Measurements from ENCODE around the gene STAT4.
A peak's percentile ranks its signal among the peaks of the same experiment; 100 is the strongest.

STAT4 gene

GRCh38 chr2:191053256-191053655 is 97.5 kb downstream of the STAT4 start:
- no peak overlapping the region for H3K4me3 ChIP-seq (ENCODE audit: low read depth, low read length)
- H4K91ac ChIP-seq (ENCODE audit: low read depth, low read length) = no peak overlapping the region
- no peaks in the 10 kb centered on the region for H3K4me1 ChIP-seq (ENCODE audit: control insufficient read depth in 1 of 2, insufficient read depth in 2 of 2, low read length in 2 of 2)
- H3K79me1 ChIP-seq (ENCODE audit: low read length) = peaks cover 1% of the 10 kb centered on the region
- no peak overlapping the region for H3K9ac ChIP-seq (ENCODE audit: low read length)
- H3K79me2 ChIP-seq (ENCODE audit: control insufficient read depth, insufficient read depth, low read length, poor library complexity) = no peaks in the 10 kb centered on the region
- no peak overlapping the region for H2AFZ ChIP-seq (ENCODE audit: insufficient read depth, low read length, poor library complexity)
- H2BK12ac ChIP-seq (ENCODE audit: low read length) = no peak overlapping the region
- H3K36me3 ChIP-seq (ENCODE audit: control insufficient read depth in 1 of 2, insufficient read depth in 2 of 2, low read length in 2 of 2) = no peaks in the 10 kb centered on the region
- H3K27me3 ChIP-seq (ENCODE audit: insufficient read depth, low read length) = no peaks in the 10 kb centered on the region
- no peak overlapping the region for H3K14ac ChIP-seq (ENCODE audit: low read length)
- no peak overlapping the region for H3K4ac ChIP-seq (ENCODE audit: low read depth, low read length)
- WGBS (ENCODE audit: extremely low coverage, insufficient coverage, insufficient read length) = no CpG with 5 or more reads among the region's 6 CpGs
- H3K23ac ChIP-seq (ENCODE audit: low read length) = no peak overlapping the region
- H2AK5ac ChIP-seq (ENCODE audit: low read length) = no peak overlapping the region
- no peak overlapping the region for H4K12ac ChIP-seq (ENCODE audit: low read depth, low read length)
- H2BK5ac ChIP-seq (ENCODE audit: low read depth, low read length, poor library complexity) = no peak overlapping the region
- no peak overlapping the region for H3K4me2 ChIP-seq (ENCODE audit: low read length)
- no peak overlapping the region for H3K27ac ChIP-seq (ENCODE audit: low read depth, low read length)
- H4K8ac ChIP-seq (ENCODE audit: low read depth, low read length) = no peak overlapping the region
- DNase-seq = no peak
- no peaks in the 10 kb centered on the region for H3K9me3 ChIP-seq (ENCODE audit: insufficient read depth, low read depth, low read length)
- H3K18ac ChIP-seq (ENCODE audit: low read length) = no peak overlapping the region
- H2BK120ac ChIP-seq (ENCODE audit: insufficient read depth, low read length, poor library complexity) = no peak overlapping the region

DNA sequence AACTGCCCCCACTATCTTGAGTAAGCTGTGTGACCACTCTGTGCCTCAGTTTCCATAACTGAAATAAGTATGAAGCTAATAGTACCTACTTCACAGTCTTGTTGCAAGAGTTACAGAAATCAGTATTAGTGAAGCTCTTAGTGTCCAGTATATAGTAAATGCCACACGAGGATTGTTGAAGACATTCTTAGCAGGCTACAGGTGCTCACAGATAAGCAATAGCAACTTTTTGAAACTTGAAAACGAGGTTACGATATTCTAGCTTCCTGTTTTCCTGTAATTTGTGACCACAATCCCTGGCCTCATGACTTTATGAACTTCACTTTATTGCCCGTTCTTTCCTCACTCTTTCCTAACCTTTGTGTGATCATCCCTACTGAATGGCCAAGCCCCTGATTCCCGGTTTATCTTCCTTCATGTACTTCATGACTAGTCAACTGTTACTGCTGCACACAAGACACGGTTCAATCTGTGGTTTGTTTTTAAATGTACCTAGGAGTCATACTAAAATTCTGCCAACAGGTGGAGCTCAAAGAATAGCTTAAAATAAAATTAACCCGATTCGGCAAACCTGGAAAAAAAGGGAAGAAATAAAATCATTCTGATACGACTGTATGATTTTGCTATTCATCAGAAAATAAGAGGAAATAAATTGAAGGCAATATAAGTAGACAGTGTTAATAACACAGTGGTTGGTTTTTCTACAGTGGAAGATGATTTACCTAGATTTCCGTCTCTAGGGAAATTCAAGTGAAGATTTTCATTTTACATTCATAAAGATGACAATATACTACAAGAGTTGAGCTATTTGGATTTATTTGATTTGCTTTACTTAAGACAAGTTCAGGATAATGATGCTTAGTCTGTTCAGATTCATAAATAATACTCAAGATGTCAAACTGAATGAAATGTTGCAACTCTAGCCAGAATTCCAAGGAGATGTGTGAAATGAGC is 98.7 kb downstream of the STAT4 start:
- H2BK5ac ChIP-seq (ENCODE audit: low read depth, low read length, poor library complexity) = no peak overlapping the region
- no peaks in the 10 kb centered on the region for H3K27me3 ChIP-seq (ENCODE audit: insufficient read depth, low read length)
- H3K4me2 ChIP-seq (ENCODE audit: low read length) = no peak overlapping the region
- peak in 1 of 2 donors; percentile 80 for DNase-seq
- H3K23ac ChIP-seq (ENCODE audit: low read length) = no peak overlapping the region
- no peak overlapping the region for H3K27ac ChIP-seq (ENCODE audit: low read depth, low read length)
- no peak overlapping the region for H2AFZ ChIP-seq (ENCODE audit: insufficient read depth, low read length, poor library complexity)
- H3K14ac ChIP-seq (ENCODE audit: low read length) = no peak overlapping the region
- H3K4ac ChIP-seq (ENCODE audit: low read depth, low read length) = no peak overlapping the region
- no peak overlapping the region for H4K12ac ChIP-seq (ENCODE audit: low read depth, low read length)
- H3K9me3 ChIP-seq (ENCODE audit: insufficient read depth, low read depth, low read length) = no peaks in the 10 kb centered on the region
- peaks cover 1% of the 10 kb centered on the region for H3K79me1 ChIP-seq (ENCODE audit: low read length)
- H2AK5ac ChIP-seq (ENCODE audit: low read length) = no peak overlapping the region
- H3K4me3 ChIP-seq (ENCODE audit: low read depth, low read length) = no peak overlapping the region
- no peak overlapping the region for H4K91ac ChIP-seq (ENCODE audit: low read depth, low read length)
- no peak overlapping the region for H3K9ac ChIP-seq (ENCODE audit: low read length)
- no peak overlapping the region for H3K18ac ChIP-seq (ENCODE audit: low read length)
- no peak overlapping the region for H2BK120ac ChIP-seq (ENCODE audit: insufficient read depth, low read length, poor library complexity)
- no peak overlapping the region for H4K8ac ChIP-seq (ENCODE audit: low read depth, low read length)
- no CpG with 5 or more reads among the region's 10 CpGs for WGBS (ENCODE audit: extremely low coverage, insufficient coverage, insufficient read length)
- no peaks in the 10 kb centered on the region for H3K4me1 ChIP-seq (ENCODE audit: control insufficient read depth in 1 of 2, insufficient read depth in 2 of 2, low read length in 2 of 2)
- no peak overlapping the region for H2BK12ac ChIP-seq (ENCODE audit: low read length)
- H3K36me3 ChIP-seq (ENCODE audit: control insufficient read depth in 1 of 2, insufficient read depth in 2 of 2, low read length in 2 of 2) = no peaks in the 10 kb centered on the region
- no peaks in the 10 kb centered on the region for H3K79me2 ChIP-seq (ENCODE audit: control insufficient read depth, insufficient read depth, low read length, poor library complexity)

DNA sequence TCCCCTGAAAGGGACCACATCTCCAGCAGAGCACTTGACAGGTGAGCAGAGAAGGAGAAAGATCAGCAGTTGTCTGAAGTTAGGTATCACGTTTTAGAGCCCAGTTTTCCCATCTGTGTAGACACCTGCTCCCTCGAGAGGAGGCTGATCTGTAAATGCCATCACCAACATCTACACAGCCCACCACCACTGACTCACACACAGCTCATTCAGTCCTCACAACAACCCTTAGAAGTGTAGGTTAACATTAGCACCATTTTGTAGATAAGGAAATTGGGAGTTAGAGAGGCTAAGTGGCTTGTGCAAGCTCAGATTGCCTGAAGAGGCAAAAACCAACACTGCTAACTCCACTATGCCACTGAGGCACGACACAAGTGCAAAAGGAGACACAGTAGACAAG is 99.6 kb downstream of the STAT4 start:
- H2BK5ac ChIP-seq (ENCODE audit: low read depth, low read length, poor library complexity) = no peak overlapping the region
- H3K23ac ChIP-seq (ENCODE audit: low read length) = no peak overlapping the region
- H3K79me1 ChIP-seq (ENCODE audit: low read length) = peaks cover 1% of the 10 kb centered on the region
- H3K4me3 ChIP-seq (ENCODE audit: low read depth, low read length) = no peak overlapping the region
- H3K27ac ChIP-seq (ENCODE audit: low read depth, low read length) = no peak overlapping the region
- H3K27me3 ChIP-seq (ENCODE audit: insufficient read depth, low read length) = no peaks in the 10 kb centered on the region
- H3K4me1 ChIP-seq (ENCODE audit: control insufficient read depth in 1 of 2, insufficient read depth in 2 of 2, low read length in 2 of 2) = no peaks in the 10 kb centered on the region
- H2AK5ac ChIP-seq (ENCODE audit: low read length) = no peak overlapping the region
- no peaks in the 10 kb centered on the region for H3K9me3 ChIP-seq (ENCODE audit: insufficient read depth, low read depth, low read length)
- no peak overlapping the region for H3K18ac ChIP-seq (ENCODE audit: low read length)
- no peak overlapping the region for H3K4ac ChIP-seq (ENCODE audit: low read depth, low read length)
- no peak overlapping the region for H3K9ac ChIP-seq (ENCODE audit: low read length)
- no peak overlapping the region for H2BK12ac ChIP-seq (ENCODE audit: low read length)
- H2AFZ ChIP-seq (ENCODE audit: insufficient read depth, low read length, poor library complexity) = no peak overlapping the region
- no CpG with 5 or more reads among the region's 3 CpGs for whole genome bisulfite sequencing (ENCODE audit: extremely low coverage, insufficient coverage, insufficient read length)
- H3K14ac ChIP-seq (ENCODE audit: low read length) = no peak overlapping the region
- no peaks in the 10 kb centered on the region for H3K79me2 ChIP-seq (ENCODE audit: control insufficient read depth, insufficient read depth, low read length, poor library complexity)
- H4K8ac ChIP-seq (ENCODE audit: low read depth, low read length) = no peak overlapping the region
- DNase-seq = no peak
- H3K4me2 ChIP-seq (ENCODE audit: low read length) = no peak overlapping the region
- H4K12ac ChIP-seq (ENCODE audit: low read depth, low read length) = no peak overlapping the region
- no peaks in the 10 kb centered on the region for H3K36me3 ChIP-seq (ENCODE audit: control insufficient read depth in 1 of 2, insufficient read depth in 2 of 2, low read length in 2 of 2)
- H4K91ac ChIP-seq (ENCODE audit: low read depth, low read length) = no peak overlapping the region
- H2BK120ac ChIP-seq (ENCODE audit: insufficient read depth, low read length, poor library complexity) = no peak overlapping the region

GRCh38 chr2:191050640-191050987 is 100.2 kb downstream of the STAT4 start:
- no peak overlapping the region for H3K18ac ChIP-seq (ENCODE audit: low read length)
- no peak for DNase-seq
- H4K12ac ChIP-seq (ENCODE audit: low read depth, low read length) = no peak overlapping the region
- no peak overlapping the region for H3K4ac ChIP-seq (ENCODE audit: low read depth, low read length)
- no peaks in the 10 kb centered on the region for H3K27me3 ChIP-seq (ENCODE audit: insufficient read depth, low read length)
- no peak overlapping the region for H3K14ac ChIP-seq (ENCODE audit: low read length)
- H3K4me2 ChIP-seq (ENCODE audit: low read length) = no peak overlapping the region
- no peak overlapping the region for H4K8ac ChIP-seq (ENCODE audit: low read depth, low read length)
- H2AK5ac ChIP-seq (ENCODE audit: low read length) = no peak overlapping the region
- H3K9me3 ChIP-seq (ENCODE audit: insufficient read depth, low read depth, low read length) = no peaks in the 10 kb centered on the region
- no peak overlapping the region for H3K27ac ChIP-seq (ENCODE audit: low read depth, low read length)
- no peak overlapping the region for H2BK12ac ChIP-seq (ENCODE audit: low read length)
- no peak overlapping the region for H3K9ac ChIP-seq (ENCODE audit: low read length)
- no peak overlapping the region for H2AFZ ChIP-seq (ENCODE audit: insufficient read depth, low read length, poor library complexity)
- no peaks in the 10 kb centered on the region for H3K4me1 ChIP-seq (ENCODE audit: control insufficient read depth in 1 of 2, insufficient read depth in 2 of 2, low read length in 2 of 2)
- H2BK120ac ChIP-seq (ENCODE audit: insufficient read depth, low read length, poor library complexity) = no peak overlapping the region
- peaks cover 1% of the 10 kb centered on the region for H3K79me1 ChIP-seq (ENCODE audit: low read length)
- no peak overlapping the region for H3K4me3 ChIP-seq (ENCODE audit: low read depth, low read length)
- no peak overlapping the region for H2BK5ac ChIP-seq (ENCODE audit: low read depth, low read length, poor library complexity)
- H4K91ac ChIP-seq (ENCODE audit: low read depth, low read length) = no peak overlapping the region
- no CpG with 5 or more reads among the region's 1 CpG for WGBS (ENCODE audit: extremely low coverage, insufficient coverage, insufficient read length)
- H3K79me2 ChIP-seq (ENCODE audit: control insufficient read depth, insufficient read depth, low read length, poor library complexity) = no peaks in the 10 kb centered on the region
- H3K36me3 ChIP-seq (ENCODE audit: control insufficient read depth in 1 of 2, insufficient read depth in 2 of 2, low read length in 2 of 2) = no peaks in the 10 kb centered on the region
- H3K23ac ChIP-seq (ENCODE audit: low read length) = no peak overlapping the region

Measured in trophoblast cell (in vitro differentiated cells and primary cell).